Natural killer cell (primary cell): ENCODE data around the gene DUOXA2. TPM values are rescaled to one million over a fixed set of nuclear protein-coding genes. Genes with fewer than 3 reads are reported as not detected.

Source experiments
- ATAC-seq, 3 donors: fragments of 150-1000 bp in 2 of 3; fragments of 200-7000 bp in 1 of 3; cut with Tn5 transposase; 1 replicate in 1 of 3; 2 replicates in 2 of 3; pipeline ENCODE4 v1.10.0; 2021; ENCODE audit warnings: mild to moderate bottlenecking in 2 of 3, moderate library complexity in 2 of 3
- DNase-seq, 2 donors: peaks; one replicate each; pipeline versions ENCODE4 v3.0.0 to v3.0.0-alpha.2; 2013 to 2021; ENCODE audit warnings: mixed read lengths in 1 of 2
- H3K27ac ChIP-seq: one replicate; pipeline ENCODE4 v1.5.1; 2013; ENCODE audit warnings: mild to moderate bottlenecking, low read length
- H3K27me3 ChIP-seq: one replicate; pipeline ENCODE4 v1.6.1; 2013; ENCODE audit warnings: low read length; ENCODE audit not compliant: control insufficient read depth, insufficient read depth
- H3K36me3 ChIP-seq: one replicate; pipeline ENCODE4 v1.6.1; 2013; ENCODE audit warnings: low read length; ENCODE audit not compliant: control insufficient read depth, insufficient read depth
- H3K4me1 ChIP-seq: one replicate; pipeline ENCODE4 v1.6.1; 2013; ENCODE audit warnings: low read length; ENCODE audit not compliant: control insufficient read depth, insufficient read depth
- H3K4me3 ChIP-seq: one replicate; pipeline ENCODE4 v1.5.1; 2013; ENCODE audit warnings: low read length
- H3K9me3 ChIP-seq: one replicate; pipeline ENCODE4 v1.6.1; 2013; ENCODE audit warnings: low read length; ENCODE audit not compliant: control insufficient read depth, insufficient read depth
- H3K27ac Mint-ChIP-seq, 2 donors: one replicate each; pipeline ENCODE4 v1.8.0; 2022; ENCODE audit warnings: mild to moderate bottlenecking in 2 of 2, mixed read lengths in 2 of 2, moderate library complexity in 1 of 2
- H3K27me3 Mint-ChIP-seq, 2 donors: one replicate each; pipeline ENCODE4 v1.8.0; 2022; ENCODE audit warnings: low read depth in 2 of 2, mixed read lengths in 2 of 2
- H3K36me3 Mint-ChIP-seq: one replicate; pipeline ENCODE4 v1.8.0; 2022; ENCODE audit warnings: mixed read lengths
- H3K4me1 Mint-ChIP-seq, 2 donors: one replicate each; pipeline ENCODE4 v1.8.0; 2022; ENCODE audit warnings: mixed read lengths in 2 of 2
- H3K4me3 Mint-ChIP-seq: one replicate; pipeline ENCODE4 v1.8.0; 2022; ENCODE audit warnings: mild to moderate bottlenecking, moderate library complexity, mixed read lengths
- H3K9me3 Mint-ChIP-seq, 2 donors: one replicate each; pipeline ENCODE4 v1.8.0; 2022; ENCODE audit warnings: mixed read lengths in 2 of 2
- WGBS: methylation state at CpG from one replicate; pipeline ENCODE4 v1.1.7; 2013; ENCODE audit warnings: missing lambda C conversion rate; ENCODE audit not compliant: insufficient coverage; 5-methylcytosine and 5-hydroxymethylcytosine counted together
- intact Hi-C: fragments of 100-400 bp; cut with micrococcal nuclease; formaldehyde crosslinking; loops from one replicate; pipeline ENCODE4 v1.14.2; 2022
- total RNA-seq, 4 donors: library from RNA; stranded (reverse); fragments of 120-200 nt in 1 of 4; gene quantifications; one replicate each; pipeline versions ENCODE4 v1.2.3 to v1.2.4, GENCODE V29; 2013 to 2022
- TF ChIP-seq, protein P1 (sequence below): fragments of 200-600 bp; IDR thresholded peaks from one replicate; pipeline ENCODE4 v1.8.0; 2022; ENCODE audit warnings: antibody characterized with exemption

The DUOXA2 gene
- total RNA-seq, 3 donors from 2014 or later (not counting 1 experiment from before 2014, with no cell fraction given) = not detected

DNA sequence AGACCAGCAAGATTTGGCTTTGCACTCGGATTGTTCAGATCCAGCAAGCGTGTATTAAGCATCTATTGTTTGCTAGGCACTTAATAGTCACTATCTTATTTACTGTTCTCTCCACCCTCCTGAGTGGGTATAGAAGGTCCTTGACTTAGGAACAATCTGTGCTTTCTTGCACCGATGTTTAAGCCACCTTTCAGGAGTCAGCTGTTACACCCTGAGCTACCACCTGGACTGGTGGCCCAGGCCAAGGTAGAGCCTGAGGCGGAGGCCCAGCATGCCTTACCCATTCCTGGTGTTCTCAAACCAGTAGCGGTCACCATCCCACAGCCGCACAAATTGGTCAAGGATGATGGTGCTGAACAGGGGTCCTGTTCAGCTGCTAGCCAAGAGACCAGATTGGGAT is 25.6 kb downstream of the DUOXA2 start:
- no peak overlapping the region for H3K4me3 Mint-ChIP-seq
- H3K4me1 ChIP-seq = peaks cover 8% of the 10 kb centered on the region

DNA sequence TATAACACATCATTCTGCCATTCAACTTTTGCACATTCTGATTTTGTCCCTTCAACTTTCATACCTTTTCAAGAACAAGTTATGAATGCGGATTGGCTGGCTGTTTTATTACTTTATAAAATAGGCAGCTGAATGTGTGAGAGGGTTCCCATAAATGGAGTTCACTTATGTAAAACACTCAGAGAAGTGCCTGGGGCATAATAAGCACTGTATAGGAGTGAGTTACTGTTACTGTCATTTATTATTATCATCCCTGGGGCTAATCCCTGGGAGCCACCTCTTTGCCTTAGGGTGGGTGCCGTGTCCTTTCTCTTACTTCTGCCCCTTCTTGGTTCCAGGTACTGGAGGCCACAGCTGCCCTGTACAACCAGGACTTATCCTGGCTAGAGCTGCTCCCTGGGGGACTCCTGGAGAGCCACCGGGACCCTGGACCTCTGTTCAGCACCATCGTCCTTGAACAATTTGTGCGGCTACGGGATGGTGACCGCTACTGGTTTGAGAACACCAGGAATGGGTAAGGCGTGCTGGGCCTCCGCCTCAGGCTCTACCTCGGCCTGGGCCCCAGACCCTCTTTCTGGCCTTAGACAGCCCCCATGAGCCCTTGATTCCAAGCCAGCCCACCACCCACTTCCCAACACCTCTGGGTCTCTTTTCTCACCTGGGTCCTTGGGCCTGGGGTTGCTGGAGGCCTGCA is 26.6 kb downstream of the DUOXA2 start:
- H3K36me3 Mint-ChIP-seq = no peaks in the 10 kb centered on the region
- H3K27me3 Mint-ChIP-seq = peaks cover 7 to 9% of the 10 kb centered on the region in 2 donors
- ATAC-seq = no peak

More for the DNA sequence above, 25.6 kb downstream of the DUOXA2 start:
- 96% methylated on average over 6 of the region's 6 CpGs for WGBS
- Mint-ChIP-seq H3K9me3 (no peaks in the 10 kb centered on the region), H3K27me3 (peaks cover 9 to 11% of the 10 kb centered on the region in 2 donors), H3K4me1 (peaks cover 0 to 10% of the 10 kb centered on the region in 2 donors), H3K36me3 (no peaks in the 10 kb centered on the region), H3K27ac (no peak overlapping the region)
- Histone ChIP-seq H3K9me3 (no peaks in the 10 kb centered on the region), H3K27me3 (peaks cover 11% of the 10 kb centered on the region), H3K27ac (no peak overlapping the region), H3K36me3 (no peaks in the 10 kb centered on the region), H3K4me3 (no peak overlapping the region)
- DNase-seq (no peak), ATAC-seq (no peak)
- intact Hi-C loops = no loop called here
- TF ChIP-seq, protein P1, sequence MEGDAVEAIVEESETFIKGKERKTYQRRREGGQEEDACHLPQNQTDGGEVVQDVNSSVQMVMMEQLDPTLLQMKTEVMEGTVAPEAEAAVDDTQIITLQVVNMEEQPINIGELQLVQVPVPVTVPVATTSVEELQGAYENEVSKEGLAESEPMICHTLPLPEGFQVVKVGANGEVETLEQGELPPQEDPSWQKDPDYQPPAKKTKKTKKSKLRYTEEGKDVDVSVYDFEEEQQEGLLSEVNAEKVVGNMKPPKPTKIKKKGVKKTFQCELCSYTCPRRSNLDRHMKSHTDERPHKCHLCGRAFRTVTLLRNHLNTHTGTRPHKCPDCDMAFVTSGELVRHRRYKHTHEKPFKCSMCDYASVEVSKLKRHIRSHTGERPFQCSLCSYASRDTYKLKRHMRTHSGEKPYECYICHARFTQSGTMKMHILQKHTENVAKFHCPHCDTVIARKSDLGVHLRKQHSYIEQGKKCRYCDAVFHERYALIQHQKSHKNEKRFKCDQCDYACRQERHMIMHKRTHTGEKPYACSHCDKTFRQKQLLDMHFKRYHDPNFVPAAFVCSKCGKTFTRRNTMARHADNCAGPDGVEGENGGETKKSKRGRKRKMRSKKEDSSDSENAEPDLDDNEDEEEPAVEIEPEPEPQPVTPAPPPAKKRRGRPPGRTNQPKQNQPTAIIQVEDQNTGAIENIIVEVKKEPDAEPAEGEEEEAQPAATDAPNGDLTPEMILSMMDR = no peak

DNA sequence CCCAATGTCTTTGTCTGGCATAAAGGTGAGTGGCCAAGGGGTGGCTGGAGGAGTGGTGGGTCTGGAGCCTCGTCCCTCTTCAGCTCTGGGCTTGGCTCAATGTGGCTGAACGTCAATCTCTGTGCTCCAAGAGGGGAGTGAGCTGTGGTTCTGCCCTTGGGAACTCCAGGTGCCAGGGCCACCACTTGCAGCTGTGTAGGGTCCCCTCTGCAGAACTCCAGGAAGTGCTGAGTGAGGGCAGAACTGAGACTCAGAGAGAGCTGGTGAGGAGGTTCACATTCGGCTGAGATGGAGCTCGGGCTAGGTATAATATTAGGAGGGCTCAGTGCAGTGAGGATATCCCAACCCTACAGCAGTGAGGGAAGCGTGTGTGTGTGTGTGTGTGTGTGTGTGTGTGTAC is 27.3 kb downstream of the DUOXA2 start:
- 67% methylated on average over 4 of the region's 5 CpGs for WGBS
- H3K4me3 Mint-ChIP-seq = no peak overlapping the region
- Histone ChIP-seq H3K27me3 (peaks cover 4% of the 10 kb centered on the region), H3K9me3 (no peaks in the 10 kb centered on the region), H3K36me3 (no peaks in the 10 kb centered on the region), H3K4me3 (no peak overlapping the region), H3K4me1 (no peaks in the 10 kb centered on the region), H3K27ac (no peak overlapping the region)
- H3K27me3 Mint-ChIP-seq = peaks cover 3 to 5% of the 10 kb centered on the region in 2 donors
- intact Hi-C loops = no loop called here
- no peaks in the 10 kb centered on the region for H3K9me3 Mint-ChIP-seq
- H3K4me1 Mint-ChIP-seq = peaks cover 0 to 3% of the 10 kb centered on the region in 2 donors
- TF ChIP-seq, protein P1 = no peak
- no peaks in the 10 kb centered on the region for H3K36me3 Mint-ChIP-seq
- no peak for ATAC-seq
- no peak overlapping the region for H3K27ac Mint-ChIP-seq
- DNase-seq = no peak

More for the DNA sequence above, 26.6 kb downstream of the DUOXA2 start:
- intact Hi-C loops = no loop called here
- Mint-ChIP-seq H3K4me3 (no peak overlapping the region), H3K9me3 (no peaks in the 10 kb centered on the region), H3K27ac (no peak overlapping the region), H3K4me1 (peaks cover 0 to 7% of the 10 kb centered on the region in 2 donors)
- H3K27ac ChIP-seq = no peak overlapping the region
- TF ChIP-seq, protein P1 = no peak
- 95% methylated on average over 9 of the region's 10 CpGs for WGBS
- peaks cover 4% of the 10 kb centered on the region for H3K4me1 ChIP-seq
- H3K9me3 ChIP-seq = no peaks in the 10 kb centered on the region
- peaks cover 9% of the 10 kb centered on the region for H3K27me3 ChIP-seq
- H3K4me3 ChIP-seq = no peak overlapping the region
- no peak for DNase-seq
- no peaks in the 10 kb centered on the region for H3K36me3 ChIP-seq

DNA sequence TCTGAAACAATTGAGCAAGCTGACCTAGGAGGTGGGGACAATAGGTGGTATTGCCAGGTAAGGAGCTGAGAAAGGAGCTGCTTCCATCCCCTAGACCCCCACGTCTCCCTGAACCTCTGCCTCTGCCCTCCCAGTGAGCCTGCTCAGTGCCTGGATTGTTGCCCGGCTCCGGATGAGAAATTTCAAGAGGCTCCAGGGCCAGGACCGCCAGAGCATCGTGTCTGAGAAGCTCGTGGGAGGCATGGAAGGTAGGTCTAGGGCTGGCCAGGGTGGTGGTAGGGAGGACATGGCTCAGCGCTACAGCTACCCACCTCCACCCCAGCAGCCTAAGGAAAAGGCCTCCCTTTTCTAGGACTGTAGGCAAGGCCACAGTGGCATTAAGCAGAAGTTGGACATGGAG is 28.9 kb downstream of the DUOXA2 start:
- H3K4me3 Mint-ChIP-seq = no peak overlapping the region
- 90% methylated on average over 6 of the region's 7 CpGs for WGBS
- no peak for ATAC-seq

More for the DNA sequence above, 28.9 kb downstream of the DUOXA2 start:
- Mint-ChIP-seq H3K27me3 (no peaks in the 10 kb centered on the region), H3K27ac (no peak overlapping the region), H3K4me1 (no peaks in the 10 kb centered on the region), H3K36me3 (no peaks in the 10 kb centered on the region), H3K9me3 (no peaks in the 10 kb centered on the region)
- Histone ChIP-seq H3K9me3 (no peaks in the 10 kb centered on the region), H3K4me3 (no peak overlapping the region), H3K4me1 (no peaks in the 10 kb centered on the region), H3K27me3 (no peaks in the 10 kb centered on the region), H3K36me3 (no peaks in the 10 kb centered on the region), H3K27ac (no peak overlapping the region)
- intact Hi-C loops = no loop called here
- no peak for DNase-seq
- TF ChIP-seq, protein P1 = no peak
